GM18498 (cell line): ENCODE data around the gene CD86.

Experiments used
- ATAC-seq: cut with Tn5 transposase; IDR thresholded peaks from one replicate; pipeline ENCODE4 v1.9.1; 2021; ENCODE audit warnings: mild to moderate bottlenecking, moderate library complexity; ENCODE audit not compliant: unreplicated experiment

CD86 gene

GRCh38 chr3:122091602-122092295, 36.6 kb downstream of the CD86 start:
- peak; percentile 46 for ATAC-seq

DNA sequence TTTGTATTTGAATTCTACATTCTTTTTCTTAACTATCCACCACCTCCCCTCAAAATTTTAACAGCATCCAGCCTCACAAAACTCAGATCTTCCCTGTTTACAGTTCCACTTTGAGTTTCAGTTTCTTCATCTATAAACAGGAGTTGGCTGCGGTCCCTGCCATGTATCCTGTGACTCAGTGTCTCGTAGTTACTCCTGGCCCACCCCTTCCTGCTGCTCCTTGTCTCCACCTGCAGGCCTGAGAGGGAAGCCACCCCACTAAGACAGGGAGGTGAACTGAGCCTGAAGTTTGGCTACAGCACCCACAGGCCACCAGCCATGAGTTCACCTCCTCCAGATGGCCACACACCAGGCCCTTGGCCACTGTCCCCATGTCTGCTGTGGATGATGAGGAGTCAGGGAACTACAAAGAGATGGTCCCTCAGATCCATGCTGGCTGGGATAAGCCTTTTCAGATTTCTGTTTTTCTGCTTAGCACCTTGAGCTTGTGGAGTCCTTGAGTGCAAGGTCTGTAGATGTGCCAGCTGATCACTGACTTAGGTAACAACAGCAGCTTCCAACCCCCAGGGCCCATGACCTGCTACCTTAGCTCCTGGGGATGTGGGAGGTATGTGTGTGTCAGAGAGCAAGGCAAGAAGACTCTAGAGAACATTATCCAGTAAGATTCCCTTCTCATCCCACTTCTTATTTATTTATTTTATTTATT, 37.5 kb downstream of the CD86 start:
- peak; percentile 35 for ATAC-seq

GRCh38 chr3:122094125-122094524, 39.0 kb downstream of the CD86 start:
- peak; percentile 46 for ATAC-seq

GRCh38 chr3:122094693-122095092, 39.5 kb downstream of the CD86 start:
- no peak for ATAC-seq

DNA sequence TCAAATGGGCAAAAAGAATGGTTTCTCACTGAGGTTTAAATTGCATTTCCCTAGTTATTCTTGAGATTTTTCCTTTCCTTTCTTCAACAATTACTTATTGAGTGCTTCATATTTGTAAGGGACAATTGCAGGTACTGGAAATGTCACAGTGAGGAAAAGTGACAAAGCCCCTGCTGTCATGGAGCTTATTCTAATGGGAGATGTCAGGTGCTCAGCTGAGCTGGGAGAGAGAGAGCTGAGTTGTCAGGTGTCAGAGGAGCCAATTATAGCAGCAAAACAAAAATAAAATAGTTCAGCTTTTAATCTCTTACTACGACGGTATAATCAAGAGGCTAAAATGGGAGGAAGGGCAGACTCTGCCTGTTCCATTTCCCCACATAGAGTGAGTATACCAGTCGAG, 42.0 kb downstream of the CD86 start:
- no peak for ATAC-seq

- ATAC-seq = no peak
These were observed 43.4 kb downstream of the CD86 start for GRCh38 chr3:122098611-122099010.

- no peak for ATAC-seq
These were observed 44.1 kb downstream of the CD86 start for GRCh38 chr3:122099255-122099654.

GRCh38 chr3:122100083-122100482, 44.9 kb downstream of the CD86 start:
- no peak for ATAC-seq

- ATAC-seq = peak; percentile 53
These were observed 45.7 kb downstream of the CD86 start for GRCh38 chr3:122100591-122101463.

DNA sequence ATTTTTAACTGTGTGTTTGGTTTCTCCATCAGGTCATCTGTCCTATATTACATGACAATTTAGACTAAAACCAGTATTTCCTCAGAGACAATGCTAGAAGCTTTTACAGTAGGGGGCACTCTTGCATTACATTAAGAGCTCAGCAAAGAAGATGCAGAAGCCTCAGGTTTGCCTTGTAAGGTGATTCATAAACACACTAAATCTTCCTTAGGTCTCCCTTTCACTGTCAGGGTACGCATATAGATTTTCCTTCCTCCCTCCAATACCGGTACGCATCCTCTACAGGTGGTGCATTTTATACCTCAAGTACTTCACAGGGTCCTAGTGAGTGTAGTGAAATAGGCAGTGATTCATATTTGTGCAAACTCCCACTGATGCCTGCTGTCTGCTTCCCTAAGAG, 46.5 kb downstream of the CD86 start:
- peak; percentile 42 for ATAC-seq

DNA sequence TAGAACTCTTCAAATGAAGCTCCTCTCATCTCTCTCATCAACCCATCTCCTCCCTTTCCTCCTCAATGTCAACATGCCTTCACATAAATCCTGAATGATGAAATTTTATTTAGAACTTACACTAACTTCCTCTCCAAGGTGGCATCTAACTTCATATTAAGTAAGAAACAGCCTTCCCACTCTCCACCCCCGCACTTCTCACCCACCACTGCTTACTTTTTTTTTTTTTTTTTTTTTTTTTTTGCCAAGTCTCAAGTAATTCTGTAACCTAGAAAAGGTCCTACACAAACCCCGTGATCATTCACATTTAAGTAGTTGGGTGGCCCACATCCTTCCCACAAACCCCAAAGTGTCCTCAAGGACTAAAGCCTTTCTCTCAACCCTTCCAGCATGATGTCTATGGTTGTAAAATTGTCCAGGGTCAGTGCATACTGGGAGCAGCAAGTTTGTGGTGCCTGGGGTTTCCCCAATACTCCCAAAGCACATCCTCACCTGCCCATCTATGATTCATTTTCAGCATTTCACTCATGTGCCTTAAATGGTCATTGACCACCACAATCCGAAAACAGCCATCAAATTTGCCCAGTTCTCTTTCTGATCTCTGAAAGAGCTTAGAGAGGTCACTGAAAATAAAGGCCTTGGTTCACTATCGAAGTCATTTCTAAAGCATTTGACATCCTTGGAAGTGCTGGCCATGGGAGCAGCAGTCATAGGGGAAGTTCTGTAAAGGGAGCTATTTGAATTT, 47.2 kb downstream of the CD86 start:
- ATAC-seq = peak; percentile 42

DNA sequence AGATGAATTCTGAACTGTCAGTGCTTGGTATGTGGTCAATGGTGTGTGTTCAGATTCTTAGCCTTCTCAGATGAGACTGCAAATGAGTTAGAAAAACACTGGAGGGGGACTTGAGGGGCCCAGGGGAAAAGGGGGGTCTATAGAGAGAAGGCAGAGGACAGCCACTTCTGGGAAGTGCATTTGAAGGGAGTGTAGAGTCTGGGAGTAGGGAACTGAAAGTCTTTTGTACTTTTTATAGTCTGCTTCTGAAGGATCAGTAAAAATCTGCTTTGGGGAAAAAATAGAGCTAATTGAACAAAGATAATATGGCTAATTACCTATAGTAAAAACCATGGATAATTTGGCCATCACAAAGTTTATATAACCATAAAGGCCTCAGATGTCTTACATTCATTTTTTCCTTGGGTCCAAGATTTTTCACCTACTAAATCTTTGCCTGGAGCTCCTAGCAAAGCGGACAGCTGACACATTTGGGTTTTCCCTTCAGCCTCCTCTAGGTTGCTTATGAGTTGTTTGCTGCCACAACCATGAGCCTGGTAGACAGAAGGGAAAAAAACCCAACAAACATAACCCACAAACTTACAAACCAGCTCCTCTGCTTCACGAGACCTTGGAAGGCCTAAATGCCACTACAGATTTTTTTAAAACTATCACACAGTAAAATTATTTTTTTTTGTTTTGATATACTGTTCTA, 48.8 kb downstream of the CD86 start:
- ATAC-seq = no peak

- no peak for ATAC-seq
These were observed 49.5 kb downstream of the CD86 start for GRCh38 chr3:122104515-122105194.

DNA sequence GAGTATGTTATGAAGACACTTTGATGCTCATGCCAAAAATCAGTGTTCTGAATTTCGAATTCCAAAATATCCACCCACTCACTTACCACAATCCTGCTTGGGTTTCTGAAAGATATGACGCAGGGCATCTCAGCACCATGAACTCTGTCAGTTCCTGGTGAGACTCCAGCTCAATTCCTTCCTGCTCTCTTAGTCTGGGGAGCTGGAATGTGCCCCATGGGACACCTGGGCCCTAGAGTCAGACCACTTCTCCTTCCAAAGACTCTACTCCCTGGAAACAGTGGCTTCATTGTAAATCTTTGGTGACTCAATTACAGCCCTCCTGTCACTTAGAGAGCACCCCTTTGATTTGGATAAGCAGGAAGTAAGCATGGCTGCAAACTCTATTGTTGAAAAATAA, 50.5 kb downstream of the CD86 start:
- ATAC-seq = no peak

DNA sequence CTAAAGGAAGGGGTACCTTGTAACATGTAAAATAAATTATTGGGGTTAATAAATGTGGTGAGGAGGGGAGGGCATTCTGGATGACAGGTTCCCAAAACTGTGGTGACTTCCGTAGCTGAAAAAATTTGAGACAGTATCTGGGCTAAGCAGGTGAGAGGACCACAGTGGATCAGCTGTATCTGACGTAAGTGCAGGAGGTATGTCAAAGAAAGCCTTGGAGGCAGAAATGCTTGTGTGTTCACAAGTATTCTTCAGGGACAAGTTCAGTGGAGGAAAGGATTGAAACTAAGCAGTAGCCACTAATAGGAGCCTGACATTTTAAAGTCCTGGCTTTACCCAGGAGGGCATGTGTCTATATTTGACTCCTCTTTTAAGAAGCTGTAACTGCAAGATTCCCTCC, 52.0 kb downstream of the CD86 start:
- no peak for ATAC-seq

DNA sequence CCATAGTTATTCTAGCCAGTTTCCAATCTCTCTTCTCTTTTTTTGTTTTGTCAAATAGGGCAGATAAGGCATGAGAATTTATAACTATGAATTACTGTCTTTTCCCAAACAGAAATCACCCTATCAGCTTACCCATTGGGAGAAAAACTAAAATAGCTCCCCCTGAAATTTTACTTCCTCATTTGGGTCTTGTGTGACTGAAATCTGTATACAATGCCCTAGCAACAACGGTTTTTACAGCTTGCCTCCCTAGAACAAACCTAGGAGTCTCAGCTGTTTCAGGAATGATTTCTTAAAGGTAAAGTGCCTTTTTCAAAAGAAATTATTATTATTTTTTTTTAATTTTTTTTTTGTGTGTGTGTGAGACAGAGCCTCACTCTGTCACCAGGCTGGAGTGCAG, 56.8 kb downstream of the CD86 start:
- ATAC-seq = no peak

GRCh38 chr3:122112754-122113153, 57.6 kb downstream of the CD86 start:
- ATAC-seq = no peak

DNA sequence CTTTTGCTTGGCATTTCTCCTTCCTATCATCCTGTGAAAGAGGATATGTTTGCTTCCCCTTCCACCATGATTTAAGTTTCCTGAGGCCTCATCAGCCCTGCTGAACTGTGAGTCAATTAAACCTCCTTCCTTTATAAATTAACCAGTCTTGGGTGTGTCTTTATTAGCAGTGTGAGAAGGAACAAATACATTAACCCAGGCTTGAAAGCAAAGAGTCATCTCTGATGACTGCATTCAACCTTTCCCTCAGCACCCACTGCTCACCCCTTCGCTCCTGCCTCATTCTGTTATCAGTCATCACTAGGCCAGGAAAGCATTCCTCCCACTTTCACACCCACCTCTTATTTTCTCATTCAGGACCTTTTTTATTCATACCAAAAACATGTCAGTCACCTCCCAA, 68.7 kb downstream of the CD86 start:
- no peak for ATAC-seq

DNA sequence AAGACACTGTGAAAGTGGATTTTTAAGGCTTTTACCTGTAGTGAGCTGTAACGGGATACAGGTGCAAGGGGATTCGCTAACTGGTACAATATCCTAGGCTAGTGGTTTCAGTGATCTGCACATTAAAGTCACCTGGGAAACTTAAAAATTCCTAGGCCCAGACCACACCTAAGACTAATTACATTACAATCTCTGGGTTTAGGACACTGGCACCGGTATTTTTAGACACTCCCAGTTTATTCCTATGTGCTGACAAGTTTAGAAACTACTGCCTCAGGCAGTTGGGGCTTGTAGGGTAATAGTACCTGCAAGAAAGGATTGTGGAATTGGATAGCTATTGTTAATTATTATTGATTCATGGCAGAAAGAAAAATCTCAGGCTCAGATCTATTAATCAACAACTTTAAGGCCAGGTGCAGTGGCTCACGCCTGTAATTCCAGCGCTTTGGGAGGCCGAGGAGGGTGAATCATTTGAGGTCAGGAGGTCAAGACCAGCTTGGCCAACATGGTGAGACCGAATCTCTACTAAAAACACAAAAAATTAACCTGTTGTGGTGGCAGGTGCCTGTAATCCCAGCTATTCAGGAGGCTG, 77.9 kb downstream of the CD86 start:
- no peak for ATAC-seq
